H1 (cell line): ENCODE measurements around the gene LRCH1. TPM values are rescaled to one million over a fixed set of nuclear protein-coding genes. Genes with fewer than 3 reads are reported as not detected.
A peak's percentile ranks its signal among the peaks of the same experiment; 100 is the strongest.

Experiments used
- SIN3A ChIP-seq, 2 experiments: IDR thresholded peaks in 1 of 2; conservative IDR thresholded peaks in 1 of 2; 2 replicates each; pipeline ENCODE4 v1.6.1; 2011 to 2012; ENCODE audit warnings: low read length in 2 of 2, improper control_type of control experiment in 1 of 2, low read depth in 1 of 2, mild to moderate bottlenecking in 1 of 2
- polyA plus RNA-seq, 7 experiments: library from polyadenylated mRNA; depleted of rRNA in 3 of 7; stranded (reverse) in 5 of 7; unstranded in 2 of 7; fragments of >200 nt in 5 of 7; fragments of 200-250 nt in 2 of 7; gene quantifications; 1 replicate in 5 of 7; 2 replicates in 1 of 7; 4 replicates in 1 of 7; pipeline versions ENCODE4 v1.2.1 to v1.2.3, GENCODE V29; 2011 to 2013; ENCODE audit warnings: missing spikeins in 2 of 7, mixed read lengths in 2 of 7
- total RNA-seq: library from RNA; stranded (reverse); fragmentation: NEBNext Ultra II Directional; extraction: Animal tissue kit (Norgen Biotek cat#: 25700); gene quantifications from 2 replicates; pipeline ENCODE4 v1.2.1, GENCODE V29; 2021
- TF ChIP-seq, protein P1 (sequence below): fragments of 300-600 bp; sonication (generic); IDR thresholded peaks from 2 replicates; pipeline ENCODE4 v1.7.1; 2012; ENCODE audit warnings: low read length, moderate library complexity, mild to moderate bottlenecking, inconsistent platforms; ENCODE audit not compliant: insufficient replicate concordance

LRCH1 gene
- total and polyA plus RNA-seq, 2 of the 8 experiments (the other 6 are each of a cell fraction or from before 2014, with no cell fraction given), result 3.0 to 10.1 TPM

DNA sequence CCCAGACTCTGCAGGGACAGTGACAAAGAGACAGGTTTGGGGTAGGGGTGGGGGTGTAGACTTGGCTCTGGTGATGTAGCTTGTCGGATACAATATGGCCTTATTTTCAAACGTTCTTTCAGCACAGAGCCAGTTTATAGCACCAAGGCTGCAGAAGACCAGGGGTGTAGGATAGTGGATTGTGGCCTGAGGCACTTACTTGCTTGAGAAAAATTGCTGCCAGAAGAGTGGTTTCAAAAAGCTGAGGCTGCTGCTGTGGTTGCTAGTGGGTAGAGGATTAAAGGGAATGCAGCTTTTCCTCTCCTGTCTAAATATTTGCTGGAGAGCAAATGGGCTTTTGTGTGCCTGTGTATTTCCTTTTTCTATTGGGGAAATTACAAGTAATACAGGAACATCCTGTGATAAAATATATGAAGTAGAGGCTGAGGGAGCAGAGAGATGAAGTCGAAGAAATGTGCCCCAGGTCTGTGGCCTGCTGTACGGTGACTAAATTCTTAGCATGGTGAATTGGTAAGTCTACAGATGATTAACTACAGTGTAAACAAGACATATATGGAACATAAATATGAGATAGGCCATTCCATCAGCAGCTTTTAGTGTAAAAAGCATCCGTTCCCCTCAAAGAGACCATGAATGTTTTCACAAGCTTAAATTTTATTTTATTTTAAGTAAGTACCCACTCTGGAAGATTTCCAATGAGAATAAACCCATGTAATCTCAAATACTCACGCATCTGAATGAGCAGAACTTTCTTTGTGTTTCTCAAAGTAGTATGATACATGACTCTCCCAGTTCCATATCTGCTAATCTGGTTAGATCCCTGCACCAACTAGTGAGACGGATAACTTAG, 112.9 kb downstream of the LRCH1 start (continued):
- TF ChIP-seq, protein P1, sequence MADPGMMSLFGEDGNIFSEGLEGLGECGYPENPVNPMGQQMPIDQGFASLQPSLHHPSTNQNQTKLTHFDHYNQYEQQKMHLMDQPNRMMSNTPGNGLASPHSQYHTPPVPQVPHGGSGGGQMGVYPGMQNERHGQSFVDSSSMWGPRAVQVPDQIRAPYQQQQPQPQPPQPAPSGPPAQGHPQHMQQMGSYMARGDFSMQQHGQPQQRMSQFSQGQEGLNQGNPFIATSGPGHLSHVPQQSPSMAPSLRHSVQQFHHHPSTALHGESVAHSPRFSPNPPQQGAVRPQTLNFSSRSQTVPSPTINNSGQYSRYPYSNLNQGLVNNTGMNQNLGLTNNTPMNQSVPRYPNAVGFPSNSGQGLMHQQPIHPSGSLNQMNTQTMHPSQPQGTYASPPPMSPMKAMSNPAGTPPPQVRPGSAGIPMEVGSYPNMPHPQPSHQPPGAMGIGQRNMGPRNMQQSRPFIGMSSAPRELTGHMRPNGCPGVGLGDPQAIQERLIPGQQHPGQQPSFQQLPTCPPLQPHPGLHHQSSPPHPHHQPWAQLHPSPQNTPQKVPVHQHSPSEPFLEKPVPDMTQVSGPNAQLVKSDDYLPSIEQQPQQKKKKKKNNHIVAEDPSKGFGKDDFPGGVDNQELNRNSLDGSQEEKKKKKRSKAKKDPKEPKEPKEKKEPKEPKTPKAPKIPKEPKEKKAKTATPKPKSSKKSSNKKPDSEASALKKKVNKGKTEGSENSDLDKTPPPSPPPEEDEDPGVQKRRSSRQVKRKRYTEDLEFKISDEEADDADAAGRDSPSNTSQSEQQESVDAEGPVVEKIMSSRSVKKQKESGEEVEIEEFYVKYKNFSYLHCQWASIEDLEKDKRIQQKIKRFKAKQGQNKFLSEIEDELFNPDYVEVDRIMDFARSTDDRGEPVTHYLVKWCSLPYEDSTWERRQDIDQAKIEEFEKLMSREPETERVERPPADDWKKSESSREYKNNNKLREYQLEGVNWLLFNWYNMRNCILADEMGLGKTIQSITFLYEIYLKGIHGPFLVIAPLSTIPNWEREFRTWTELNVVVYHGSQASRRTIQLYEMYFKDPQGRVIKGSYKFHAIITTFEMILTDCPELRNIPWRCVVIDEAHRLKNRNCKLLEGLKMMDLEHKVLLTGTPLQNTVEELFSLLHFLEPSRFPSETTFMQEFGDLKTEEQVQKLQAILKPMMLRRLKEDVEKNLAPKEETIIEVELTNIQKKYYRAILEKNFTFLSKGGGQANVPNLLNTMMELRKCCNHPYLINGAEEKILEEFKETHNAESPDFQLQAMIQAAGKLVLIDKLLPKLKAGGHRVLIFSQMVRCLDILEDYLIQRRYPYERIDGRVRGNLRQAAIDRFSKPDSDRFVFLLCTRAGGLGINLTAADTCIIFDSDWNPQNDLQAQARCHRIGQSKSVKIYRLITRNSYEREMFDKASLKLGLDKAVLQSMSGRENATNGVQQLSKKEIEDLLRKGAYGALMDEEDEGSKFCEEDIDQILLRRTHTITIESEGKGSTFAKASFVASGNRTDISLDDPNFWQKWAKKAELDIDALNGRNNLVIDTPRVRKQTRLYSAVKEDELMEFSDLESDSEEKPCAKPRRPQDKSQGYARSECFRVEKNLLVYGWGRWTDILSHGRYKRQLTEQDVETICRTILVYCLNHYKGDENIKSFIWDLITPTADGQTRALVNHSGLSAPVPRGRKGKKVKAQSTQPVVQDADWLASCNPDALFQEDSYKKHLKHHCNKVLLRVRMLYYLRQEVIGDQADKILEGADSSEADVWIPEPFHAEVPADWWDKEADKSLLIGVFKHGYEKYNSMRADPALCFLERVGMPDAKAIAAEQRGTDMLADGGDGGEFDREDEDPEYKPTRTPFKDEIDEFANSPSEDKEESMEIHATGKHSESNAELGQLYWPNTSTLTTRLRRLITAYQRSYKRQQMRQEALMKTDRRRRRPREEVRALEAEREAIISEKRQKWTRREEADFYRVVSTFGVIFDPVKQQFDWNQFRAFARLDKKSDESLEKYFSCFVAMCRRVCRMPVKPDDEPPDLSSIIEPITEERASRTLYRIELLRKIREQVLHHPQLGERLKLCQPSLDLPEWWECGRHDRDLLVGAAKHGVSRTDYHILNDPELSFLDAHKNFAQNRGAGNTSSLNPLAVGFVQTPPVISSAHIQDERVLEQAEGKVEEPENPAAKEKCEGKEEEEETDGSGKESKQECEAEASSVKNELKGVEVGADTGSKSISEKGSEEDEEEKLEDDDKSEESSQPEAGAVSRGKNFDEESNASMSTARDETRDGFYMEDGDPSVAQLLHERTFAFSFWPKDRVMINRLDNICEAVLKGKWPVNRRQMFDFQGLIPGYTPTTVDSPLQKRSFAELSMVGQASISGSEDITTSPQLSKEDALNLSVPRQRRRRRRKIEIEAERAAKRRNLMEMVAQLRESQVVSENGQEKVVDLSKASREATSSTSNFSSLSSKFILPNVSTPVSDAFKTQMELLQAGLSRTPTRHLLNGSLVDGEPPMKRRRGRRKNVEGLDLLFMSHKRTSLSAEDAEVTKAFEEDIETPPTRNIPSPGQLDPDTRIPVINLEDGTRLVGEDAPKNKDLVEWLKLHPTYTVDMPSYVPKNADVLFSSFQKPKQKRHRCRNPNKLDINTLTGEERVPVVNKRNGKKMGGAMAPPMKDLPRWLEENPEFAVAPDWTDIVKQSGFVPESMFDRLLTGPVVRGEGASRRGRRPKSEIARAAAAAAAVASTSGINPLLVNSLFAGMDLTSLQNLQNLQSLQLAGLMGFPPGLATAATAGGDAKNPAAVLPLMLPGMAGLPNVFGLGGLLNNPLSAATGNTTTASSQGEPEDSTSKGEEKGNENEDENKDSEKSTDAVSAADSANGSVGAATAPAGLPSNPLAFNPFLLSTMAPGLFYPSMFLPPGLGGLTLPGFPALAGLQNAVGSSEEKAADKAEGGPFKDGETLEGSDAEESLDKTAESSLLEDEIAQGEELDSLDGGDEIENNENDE, result peak; percentile 6
- no peak for TF ChIP-seq SIN3A (conservative IDR thresholded peaks at IDR 0.05 in 1 of 2, IDR thresholded peaks at IDR 0.05 in 1 of 2; ENCODE audit: low read depth in 1 of 2, low read length in 2 of 2)
